ENCODE data around the gene MUC6.

The MUC6 gene

GRCh38 chr11:1012740-1013630 is 23.5 kb downstream of the MUC6 start:
- in situ Hi-C loops (cut with MboI; ENCODE audit: low sequenced_read_pairs) = no loop called here

DNA sequence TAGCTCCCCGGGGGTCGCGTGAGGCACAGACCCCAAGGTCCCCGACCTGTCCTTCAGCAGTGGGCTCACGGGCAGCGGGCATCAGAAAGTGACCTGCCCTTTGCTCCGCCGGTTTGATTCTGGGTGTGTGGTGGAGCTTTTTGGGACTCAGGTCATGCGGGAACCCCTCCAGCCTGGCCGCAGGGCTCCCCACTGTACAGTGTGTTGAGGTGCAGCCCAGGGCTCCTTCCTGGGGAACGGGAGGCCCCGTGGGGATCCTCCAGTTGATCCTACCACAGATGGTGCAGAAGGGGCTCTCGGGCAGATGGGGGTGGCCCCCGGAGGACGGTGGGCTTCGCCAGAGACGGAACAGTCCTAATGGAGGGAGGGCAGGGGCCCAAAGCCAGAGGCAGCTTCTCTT is 24.2 kb downstream of the MUC6 start:
- in situ Hi-C loops (cut with MboI; ENCODE audit: low sequenced_read_pairs) = no loop called here

- in situ Hi-C loops (cut with MboI; ENCODE audit: low sequenced_read_pairs) = no loop called here
Observed at GRCh38 chr11:1011320-1011698, 25.2 kb downstream of the MUC6 start.

DNA sequence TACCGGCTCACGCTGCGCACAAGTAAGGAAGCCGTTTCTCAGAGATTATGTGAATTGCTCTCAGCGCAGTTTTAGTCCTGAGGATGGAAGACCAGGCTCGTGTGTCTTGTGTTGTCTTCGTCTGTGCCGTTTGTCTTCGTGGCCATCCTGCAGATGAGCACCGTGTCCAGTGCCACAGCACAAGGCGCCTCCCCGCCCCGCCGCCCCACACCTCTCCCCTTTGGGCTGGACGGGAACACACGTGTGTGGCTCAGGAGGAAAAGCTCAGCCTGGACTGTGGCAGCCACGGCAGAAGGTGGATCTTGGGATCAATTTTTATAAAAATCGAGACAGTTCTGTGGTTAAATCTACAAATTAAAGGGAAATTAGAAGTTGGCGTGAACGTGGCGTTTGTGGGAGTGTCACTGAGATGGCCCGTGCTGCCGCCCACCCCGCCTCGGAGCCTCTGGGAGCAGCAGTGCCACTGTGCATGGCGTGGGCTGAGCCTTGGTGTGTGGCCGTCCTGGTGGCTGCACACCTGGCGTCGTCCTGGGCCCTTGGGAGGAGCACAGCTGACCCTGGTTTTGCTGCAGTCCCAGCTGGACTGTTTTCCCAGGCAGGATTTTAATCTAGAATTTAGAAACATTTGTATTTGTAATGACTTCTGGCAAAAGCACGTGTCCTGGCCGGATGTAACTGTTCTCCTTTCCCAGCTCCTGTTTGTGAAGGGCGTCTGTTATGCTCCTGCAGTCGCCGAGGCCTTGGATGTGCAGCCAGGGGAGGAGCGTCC is 25.8 kb downstream of the MUC6 start:
- in situ Hi-C loops (cut with MboI; ENCODE audit: low sequenced_read_pairs) = no loop called here

DNA sequence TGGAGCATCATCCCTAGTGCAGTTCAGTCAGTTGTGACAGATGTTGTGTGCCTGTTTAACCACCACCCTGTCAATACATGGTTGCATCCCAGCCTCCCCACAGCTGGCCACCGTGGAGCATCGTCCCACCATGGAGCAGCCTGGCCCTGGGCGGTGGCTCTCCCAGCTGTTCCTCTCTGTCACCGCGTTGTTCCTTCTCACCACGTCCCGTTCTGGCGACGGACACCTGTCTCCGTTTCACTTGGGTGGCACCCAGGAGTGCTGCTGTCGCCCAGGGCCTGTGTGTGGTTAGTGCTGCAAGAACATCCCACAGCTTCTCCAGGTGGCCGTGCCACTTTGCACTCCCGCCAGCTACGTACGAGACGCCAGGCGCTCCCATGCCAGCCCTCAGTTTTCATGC is 26.5 kb downstream of the MUC6 start:
- in situ Hi-C loops (cut with MboI; ENCODE audit: low sequenced_read_pairs) = no loop called here

DNA sequence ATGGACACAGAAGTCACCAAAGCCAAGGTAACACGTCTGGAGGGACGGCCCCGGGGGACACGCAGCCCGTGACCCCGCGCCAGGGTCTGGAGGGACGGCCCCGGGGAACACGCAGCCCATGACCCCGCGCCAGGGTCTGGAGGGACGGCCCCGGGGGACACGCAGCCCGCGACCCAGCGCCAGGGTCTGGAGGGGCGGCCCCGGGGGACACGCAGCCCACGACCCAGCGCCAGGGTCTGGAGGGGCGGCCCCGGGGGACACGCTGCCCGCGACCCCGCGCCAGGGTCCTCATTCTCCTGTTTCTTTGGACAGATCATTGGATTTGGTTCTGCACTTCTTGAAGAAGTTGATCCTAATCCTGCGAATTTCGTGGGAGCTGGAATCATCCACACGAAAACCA is 27.1 kb downstream of the MUC6 start:
- in situ Hi-C loops (cut with MboI; ENCODE audit: low sequenced_read_pairs) = no loop called here

DNA sequence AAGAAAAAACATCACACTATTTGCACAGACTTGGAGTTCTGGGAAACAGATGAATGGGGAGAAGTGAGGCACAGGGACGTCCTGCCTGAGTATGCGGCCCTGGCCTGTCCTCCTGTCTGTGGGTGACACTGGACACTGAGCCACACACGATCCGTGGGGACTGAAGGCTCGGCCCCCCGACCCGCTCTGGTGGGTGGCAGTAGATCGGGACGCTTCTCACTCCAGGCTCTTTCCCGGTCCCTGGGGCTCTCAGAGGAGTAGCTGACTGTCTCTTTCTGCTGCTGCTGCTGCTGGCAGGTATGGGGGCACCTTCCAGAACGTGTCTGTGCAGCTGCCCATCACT is 27.7 kb downstream of the MUC6 start:
- in situ Hi-C loops (cut with MboI; ENCODE audit: low sequenced_read_pairs) = no loop called here

DNA sequence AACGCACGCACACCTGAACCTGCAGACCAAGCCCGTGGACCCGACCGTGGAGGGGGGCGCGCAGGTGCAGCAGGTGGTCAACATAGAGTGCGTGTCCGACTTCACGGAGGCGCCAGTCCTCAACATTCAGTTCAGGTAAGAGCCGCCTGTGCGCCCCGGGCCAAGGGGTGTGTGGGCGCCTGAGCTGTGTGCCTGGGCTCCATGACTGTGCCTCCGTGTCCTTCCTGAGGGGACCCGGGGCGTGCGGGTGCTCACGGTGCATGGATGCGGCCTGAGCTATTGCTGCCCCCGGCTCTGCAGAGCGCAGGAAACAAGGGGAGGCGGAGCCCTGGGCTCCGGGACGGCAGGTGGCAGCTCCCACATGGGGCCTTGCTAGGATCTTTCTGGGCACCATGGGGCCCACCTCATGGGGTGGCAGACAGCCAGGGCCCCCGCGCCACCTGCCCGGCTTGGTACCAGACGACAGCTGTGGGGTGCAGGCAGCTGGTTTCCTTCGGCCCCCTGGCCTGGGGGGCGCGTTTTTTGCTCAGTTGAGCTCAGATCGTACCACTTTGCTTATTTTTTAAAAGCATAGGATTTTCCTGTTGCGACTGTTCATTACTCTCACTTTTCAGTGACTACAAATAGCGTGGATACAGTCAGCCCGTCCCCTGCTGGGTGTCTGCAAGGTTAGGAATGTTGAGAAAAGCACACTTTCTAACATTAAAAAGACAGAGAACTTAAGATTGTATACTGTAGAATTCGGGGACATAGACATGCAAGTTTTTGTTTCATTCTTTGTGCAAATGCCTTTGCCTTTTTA is 28.3 kb downstream of the MUC6 start:
- in situ Hi-C loops (cut with MboI; ENCODE audit: low sequenced_read_pairs) = no loop called here

- in situ Hi-C loops (cut with MboI; ENCODE audit: low sequenced_read_pairs) = no loop called here
Observed at GRCh38 chr11:1007279-1007678, 29.2 kb downstream of the MUC6 start.

DNA sequence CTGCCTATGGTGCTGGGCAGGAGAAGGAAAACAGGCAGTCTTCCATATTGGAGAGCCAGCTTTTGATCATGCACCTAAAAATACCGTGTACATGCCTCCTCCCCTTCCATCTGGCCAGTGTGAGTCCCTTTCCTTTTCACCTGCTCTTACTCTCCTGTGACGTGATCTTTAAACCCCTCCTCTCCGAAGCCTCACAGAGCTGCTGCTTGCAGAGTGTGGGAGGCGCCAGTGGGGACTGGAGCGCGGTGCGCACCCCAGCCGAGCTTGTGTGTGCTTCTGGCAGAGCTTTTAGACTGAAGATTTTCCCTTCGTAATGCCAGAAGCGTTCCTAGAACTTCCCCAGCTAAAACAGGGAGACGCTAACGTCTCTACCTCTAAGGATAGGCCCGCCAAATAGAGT is 29.8 kb downstream of the MUC6 start:
- in situ Hi-C loops (cut with MboI; ENCODE audit: low sequenced_read_pairs) = no loop called here

DNA sequence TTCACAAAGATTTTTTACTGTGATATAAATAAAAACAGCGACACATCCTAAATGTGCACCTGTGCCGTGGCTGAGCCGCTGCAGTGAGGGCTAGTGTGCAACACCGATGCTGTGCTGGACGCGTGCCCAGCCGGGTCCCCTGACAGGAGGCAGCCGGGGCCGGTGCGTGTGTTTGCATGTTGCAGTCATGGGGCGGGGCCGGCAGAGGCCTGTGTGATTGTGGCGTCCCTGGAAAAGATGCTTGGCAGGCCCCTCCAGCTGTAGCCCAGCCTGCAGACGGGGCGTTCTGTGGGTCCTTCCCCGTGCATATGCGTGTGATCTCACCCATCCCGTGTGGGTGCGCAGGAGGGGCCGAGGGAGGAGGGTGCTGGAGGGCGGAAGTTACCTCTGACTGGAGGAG is 30.6 kb downstream of the MUC6 start:
- in situ Hi-C loops (cut with MboI; ENCODE audit: low sequenced_read_pairs) = no loop called here

- in situ Hi-C loops (cut with MboI; ENCODE audit: low sequenced_read_pairs) = no loop called here
Observed at GRCh38 chr11:1003159-1003558, 33.4 kb downstream of the MUC6 start.

GRCh38 chr11:1002406-1002984 is 34.0 kb downstream of the MUC6 start:
- in situ Hi-C loops (cut with MboI; ENCODE audit: low sequenced_read_pairs) = no loop called here

DNA sequence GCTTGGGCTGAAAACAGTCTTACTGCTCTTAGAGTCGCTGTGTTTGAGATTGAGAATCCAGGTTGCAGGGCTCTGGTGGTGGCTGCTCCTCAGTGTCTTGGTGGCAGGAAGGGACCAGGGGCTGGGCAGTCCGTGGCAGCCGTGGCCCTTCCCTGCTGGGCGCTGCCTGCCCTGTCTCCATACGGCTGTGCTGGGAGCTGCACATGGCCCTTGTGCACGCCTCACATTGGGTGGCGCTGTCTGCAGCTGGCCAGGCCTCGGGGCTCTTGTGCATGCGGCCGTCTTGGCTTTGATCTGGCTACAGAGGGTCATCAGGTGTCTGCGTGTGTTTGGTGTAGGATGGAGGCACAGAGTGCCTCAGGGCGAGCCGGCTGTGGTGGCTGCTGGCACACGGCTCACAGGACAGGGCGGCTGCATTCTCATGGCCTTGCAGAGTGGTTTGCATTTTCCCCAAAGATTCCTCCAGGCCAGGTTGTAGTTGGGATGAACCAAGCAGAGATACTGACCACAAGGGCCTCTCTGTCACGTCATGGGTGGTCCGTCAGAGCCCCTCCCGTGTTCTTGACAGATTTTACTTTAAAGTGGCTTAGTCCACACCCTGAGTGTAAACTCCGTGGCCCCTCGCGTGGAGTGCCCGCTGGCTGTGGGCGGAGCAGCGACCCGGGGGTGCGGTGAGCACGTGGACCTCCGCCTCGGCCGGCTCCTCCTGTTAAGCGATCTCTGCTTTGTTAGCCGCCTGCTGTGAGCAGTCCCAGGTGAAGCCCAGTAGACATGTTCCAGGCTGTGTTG is 34.7 kb downstream of the MUC6 start:
- in situ Hi-C loops (cut with MboI; ENCODE audit: low sequenced_read_pairs) = no loop called here

- in situ Hi-C loops (cut with MboI; ENCODE audit: low sequenced_read_pairs) = no loop called here
Observed at GRCh38 chr11:1000357-1001278, 35.9 kb downstream of the MUC6 start.

DNA sequence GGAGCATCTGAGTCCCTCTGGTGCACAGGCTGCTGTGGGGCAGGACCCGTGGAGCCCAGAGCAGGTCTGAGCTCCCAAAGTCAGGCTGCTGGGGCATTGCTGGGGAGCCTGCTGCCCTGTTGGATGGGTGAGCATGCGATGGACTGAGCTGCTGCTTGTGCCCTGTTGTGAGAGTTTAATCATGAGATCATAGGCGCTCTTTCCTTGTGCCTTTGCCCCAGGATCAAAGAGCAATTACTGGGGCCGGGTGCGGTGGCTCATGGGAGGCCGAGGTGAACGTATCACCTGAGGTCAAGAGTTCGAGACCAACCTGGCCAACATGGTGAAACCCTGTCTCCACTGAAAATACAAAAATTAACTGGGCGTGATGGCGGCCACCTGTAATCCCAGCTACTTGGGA is 37.5 kb downstream of the MUC6 start:
- in situ Hi-C loops (cut with MboI; ENCODE audit: low sequenced_read_pairs) = no loop called here

DNA sequence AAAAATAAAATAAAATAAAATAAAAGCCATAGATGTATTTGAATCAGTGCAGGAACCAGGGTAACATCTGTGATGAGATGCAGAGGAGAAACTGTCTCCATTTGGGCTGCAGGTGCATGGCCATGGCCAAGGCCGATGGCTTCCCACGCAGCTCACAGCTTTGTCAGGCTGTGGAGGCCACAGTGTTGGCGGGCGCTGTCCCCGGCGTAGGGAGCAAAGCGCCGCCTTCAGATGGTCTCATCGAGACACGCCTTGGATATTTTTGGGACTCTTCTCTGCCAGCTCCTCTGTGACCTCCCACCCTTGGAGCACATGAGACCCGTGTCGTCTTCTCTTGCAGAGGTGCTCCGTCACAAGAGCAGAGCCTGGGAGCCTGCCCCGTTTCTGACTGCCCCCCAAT is 38.6 kb downstream of the MUC6 start:
- in situ Hi-C loops (cut with MboI; ENCODE audit: low sequenced_read_pairs) = no loop called here

DNA sequence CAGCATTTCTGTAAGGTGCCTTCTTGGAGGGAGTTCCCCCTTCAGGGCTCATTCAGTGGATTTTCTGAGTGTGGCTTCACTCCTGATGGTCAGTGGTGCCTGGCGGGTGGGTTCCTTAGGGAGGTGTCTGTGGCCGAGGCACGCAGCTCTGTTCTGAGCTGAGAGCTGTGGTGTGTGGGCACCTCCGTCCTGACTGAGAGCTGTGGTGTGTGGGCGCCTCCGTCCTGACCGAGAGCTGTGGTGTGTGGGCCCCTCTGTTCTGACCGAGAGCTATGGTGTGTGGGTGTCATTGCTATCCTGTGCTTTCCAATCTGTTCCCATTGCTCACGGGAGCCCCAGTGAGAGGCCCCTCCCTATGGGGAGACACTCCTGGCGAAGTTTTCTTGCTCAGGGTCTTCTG is 39.8 kb downstream of the MUC6 start:
- in situ Hi-C loops (cut with MboI; ENCODE audit: low sequenced_read_pairs) = no loop called here

DNA sequence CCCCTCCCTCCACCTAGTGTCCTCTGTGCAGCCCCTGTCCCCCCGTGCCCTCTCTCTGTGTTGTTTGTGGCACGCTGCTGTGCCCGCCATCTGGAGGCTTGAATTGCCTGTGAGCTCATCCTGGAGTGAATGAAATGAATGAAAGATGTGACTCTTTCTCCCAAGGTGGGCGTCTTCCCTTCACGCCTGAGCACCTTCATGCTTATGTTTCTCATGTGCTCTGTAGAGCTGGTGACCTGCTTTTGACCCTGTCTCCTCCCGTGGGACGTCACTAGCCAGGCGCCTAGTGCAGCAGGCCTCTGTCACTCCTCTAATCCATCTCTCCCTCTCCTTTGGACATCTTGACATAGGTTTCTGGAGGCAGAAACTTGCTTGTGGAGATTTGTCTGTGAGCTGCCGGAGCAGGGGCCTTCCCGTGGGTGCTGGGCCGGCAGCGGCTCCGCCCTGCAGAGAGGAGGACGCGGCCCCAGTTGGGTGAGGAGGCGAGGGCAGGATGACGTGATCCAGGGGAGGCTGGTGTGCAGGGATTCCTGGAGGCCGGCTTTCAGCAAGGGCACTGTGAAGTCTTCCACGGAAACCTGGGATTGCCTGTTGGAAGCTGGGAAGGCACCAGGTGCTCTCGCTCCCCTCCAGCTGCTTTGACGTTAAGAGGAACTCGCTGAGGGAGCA is 40.6 kb downstream of the MUC6 start:
- in situ Hi-C loops (cut with MboI; ENCODE audit: low sequenced_read_pairs) = no loop called here

All from HL-60/S4 (cell line).